HG03064 (cell line): ENCODE measurements around the gene FAAP20.
"Not testable (repeated sequence)": the region's sequence is repeated elsewhere in the genome, so short reads cannot be mapped to it uniquely, and the experiment has no call there.

Experiments
- ATAC-seq: cut with Tn5 transposase; IDR thresholded peaks from one replicate; pipeline ENCODE4 v1.9.1; 2021; ENCODE audit warnings: low read depth; ENCODE audit not compliant: unreplicated experiment

The FAAP20 gene

GRCh38 chr1:2163205-2163604 lies 31.4 kb downstream of the FAAP20 start:
- no peak for ATAC-seq

- ATAC-seq: no peak
Measured at GRCh38 chr1:2160451-2161300, 33.9 kb downstream of the FAAP20 start.

- no peak for ATAC-seq
Measured at GRCh38 chr1:2159124-2159523, 35.4 kb downstream of the FAAP20 start.

- no peak for ATAC-seq
Measured at GRCh38 chr1:2158272-2158671, 36.3 kb downstream of the FAAP20 start.

GRCh38 chr1:2157856-2158255 lies 36.7 kb downstream of the FAAP20 start:
- no peak for ATAC-seq

- no peak for ATAC-seq
Measured at GRCh38 chr1:2156866-2157265, 37.7 kb downstream of the FAAP20 start.

GRCh38 chr1:2155788-2156187 lies 38.8 kb downstream of the FAAP20 start:
- ATAC-seq: no peak

- no peak for ATAC-seq
Measured at GRCh38 chr1:2155147-2155598, 39.4 kb downstream of the FAAP20 start.

GRCh38 chr1:2154022-2154421 lies 40.5 kb downstream of the FAAP20 start:
- no peak for ATAC-seq

- no peak for ATAC-seq
Measured at GRCh38 chr1:2152954-2153353, 41.6 kb downstream of the FAAP20 start.

- no peak for ATAC-seq
Measured at GRCh38 chr1:2151911-2152310, 42.7 kb downstream of the FAAP20 start.

GRCh38 chr1:2151252-2151651 lies 43.3 kb downstream of the FAAP20 start:
- ATAC-seq: no peak

GRCh38 chr1:2150801-2151200 lies 43.8 kb downstream of the FAAP20 start:
- no peak for ATAC-seq

- no peak for ATAC-seq
Measured at GRCh38 chr1:2148691-2149090, 45.9 kb downstream of the FAAP20 start.

GRCh38 chr1:2147869-2148268 lies 46.7 kb downstream of the FAAP20 start:
- ATAC-seq: not testable (repeated sequence)

GRCh38 chr1:2146836-2147517 lies 47.6 kb downstream of the FAAP20 start:
- no peak for ATAC-seq

GRCh38 chr1:2145946-2146835 lies 48.4 kb downstream of the FAAP20 start:
- no peak for ATAC-seq

GRCh38 chr1:2144501-2145090 lies 50.0 kb downstream of the FAAP20 start:
- no peak for ATAC-seq

GRCh38 chr1:2143814-2144500 lies 50.6 kb downstream of the FAAP20 start:
- no peak for ATAC-seq

GRCh38 chr1:2141025-2141424 lies 53.5 kb downstream of the FAAP20 start:
- ATAC-seq: no peak
